HEK293 (cell line): Measurements from ENCODE around the gene CANT1.

Experiments used
- RBAK ChIP-seq: fragments of 450-650 bp; formaldehyde crosslinking; IDR thresholded peaks from 2 replicates; pipeline ENCODE4 v1.5.1; 2016; ENCODE audit warnings: missing biosample characterization, missing genetic modification characterization
- ZNF561 ChIP-seq: fragments of 450-650 bp; IDR thresholded peaks from 2 replicates; pipeline ENCODE4 v1.5.1; 2018; ENCODE audit warnings: missing biosample characterization, missing genetic modification characterization, borderline replicate concordance
- ZNF580 ChIP-seq: fragments of 450-650 bp; formaldehyde crosslinking; IDR thresholded peaks from 2 replicates; pipeline ENCODE4 v1.5.1; 2016; ENCODE audit warnings: missing biosample characterization, missing genetic modification characterization
- TF ChIP-seq, protein P1 (sequence below): fragments of 450-650 bp; formaldehyde crosslinking; IDR thresholded peaks from 2 replicates; pipeline ENCODE4 v1.5.1; 2016; ENCODE audit warnings: missing biosample characterization, missing genetic modification characterization

GRCh38 chr17:78959803-78960202 lies 49.8 kb downstream of the CANT1 start:
- TF ChIP-seq, protein P1, sequence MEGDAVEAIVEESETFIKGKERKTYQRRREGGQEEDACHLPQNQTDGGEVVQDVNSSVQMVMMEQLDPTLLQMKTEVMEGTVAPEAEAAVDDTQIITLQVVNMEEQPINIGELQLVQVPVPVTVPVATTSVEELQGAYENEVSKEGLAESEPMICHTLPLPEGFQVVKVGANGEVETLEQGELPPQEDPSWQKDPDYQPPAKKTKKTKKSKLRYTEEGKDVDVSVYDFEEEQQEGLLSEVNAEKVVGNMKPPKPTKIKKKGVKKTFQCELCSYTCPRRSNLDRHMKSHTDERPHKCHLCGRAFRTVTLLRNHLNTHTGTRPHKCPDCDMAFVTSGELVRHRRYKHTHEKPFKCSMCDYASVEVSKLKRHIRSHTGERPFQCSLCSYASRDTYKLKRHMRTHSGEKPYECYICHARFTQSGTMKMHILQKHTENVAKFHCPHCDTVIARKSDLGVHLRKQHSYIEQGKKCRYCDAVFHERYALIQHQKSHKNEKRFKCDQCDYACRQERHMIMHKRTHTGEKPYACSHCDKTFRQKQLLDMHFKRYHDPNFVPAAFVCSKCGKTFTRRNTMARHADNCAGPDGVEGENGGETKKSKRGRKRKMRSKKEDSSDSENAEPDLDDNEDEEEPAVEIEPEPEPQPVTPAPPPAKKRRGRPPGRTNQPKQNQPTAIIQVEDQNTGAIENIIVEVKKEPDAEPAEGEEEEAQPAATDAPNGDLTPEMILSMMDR (tag by site-specific recombination) = no peak
- TF ChIP-seq RBAK (tag by site-specific recombination) (no peak), ZNF561 (tag by site-specific recombination) (no peak), ZNF580 (tag by site-specific recombination) (no peak)
